Immature natural killer cell (primary cell): ENCODE results near the gene TMEM270. TPM values are rescaled to one million over a fixed set of nuclear protein-coding genes. Genes with fewer than 3 reads are reported as not detected.
"Not testable (repeated sequence)": the region's sequence is repeated elsewhere in the genome, so short reads cannot be mapped to it uniquely, and the experiment has no call there.

Experiments
- DNase-seq, 3 donors: peaks; one replicate each; pipeline ENCODE4 v3.0.0; 2022; ENCODE audit warnings: mixed read lengths in 1 of 3
- H3K27ac Mint-ChIP-seq, 6 donors: one replicate each; pipeline ENCODE4 v1.8.0; 2020; ENCODE audit warnings: mixed read lengths in 6 of 6, mild to moderate bottlenecking in 5 of 6, inconsistent platforms in 4 of 6, moderate library complexity in 3 of 6
- H3K27me3 Mint-ChIP-seq, 3 donors: one replicate each; pipeline ENCODE4 v1.8.0; 2020 to 2021; ENCODE audit warnings: low read depth in 3 of 3, mild to moderate bottlenecking in 3 of 3, mixed read lengths in 3 of 3, moderate library complexity in 3 of 3, inconsistent platforms in 1 of 3
- H3K36me3 Mint-ChIP-seq, 3 donors: one replicate each; pipeline ENCODE4 v1.8.0; 2020; ENCODE audit warnings: mixed read lengths in 3 of 3, inconsistent platforms in 2 of 3, mild to moderate bottlenecking in 2 of 3
- H3K4me1 Mint-ChIP-seq, 2 donors: one replicate each; pipeline ENCODE4 v1.8.0; 2020; ENCODE audit warnings: inconsistent platforms in 2 of 2, mild to moderate bottlenecking in 2 of 2, mixed read lengths in 2 of 2, moderate library complexity in 1 of 2
- H3K4me3 Mint-ChIP-seq, 5 donors: one replicate each; pipeline ENCODE4 v1.8.0; 2020; ENCODE audit warnings: mild to moderate bottlenecking in 5 of 5, mixed read lengths in 5 of 5, inconsistent platforms in 3 of 5, moderate library complexity in 3 of 5
- H3K9me3 Mint-ChIP-seq, 6 donors: one replicate each; pipeline ENCODE4 v1.8.0; 2020; ENCODE audit warnings: mild to moderate bottlenecking in 6 of 6, mixed read lengths in 6 of 6, inconsistent platforms in 4 of 6, moderate library complexity in 3 of 6
- polyA plus RNA-seq, 3 donors: library from polyadenylated mRNA; unstranded; fragments of 300-500 nt; fragmentation: Illumina TruSeq; gene quantifications; one replicate each; pipeline ENCODE4 v1.2.3, GENCODE V29; 2021

The TMEM270 gene
- polyA plus RNA-seq, 3 donors from 2014 or later = not detected

DNA sequence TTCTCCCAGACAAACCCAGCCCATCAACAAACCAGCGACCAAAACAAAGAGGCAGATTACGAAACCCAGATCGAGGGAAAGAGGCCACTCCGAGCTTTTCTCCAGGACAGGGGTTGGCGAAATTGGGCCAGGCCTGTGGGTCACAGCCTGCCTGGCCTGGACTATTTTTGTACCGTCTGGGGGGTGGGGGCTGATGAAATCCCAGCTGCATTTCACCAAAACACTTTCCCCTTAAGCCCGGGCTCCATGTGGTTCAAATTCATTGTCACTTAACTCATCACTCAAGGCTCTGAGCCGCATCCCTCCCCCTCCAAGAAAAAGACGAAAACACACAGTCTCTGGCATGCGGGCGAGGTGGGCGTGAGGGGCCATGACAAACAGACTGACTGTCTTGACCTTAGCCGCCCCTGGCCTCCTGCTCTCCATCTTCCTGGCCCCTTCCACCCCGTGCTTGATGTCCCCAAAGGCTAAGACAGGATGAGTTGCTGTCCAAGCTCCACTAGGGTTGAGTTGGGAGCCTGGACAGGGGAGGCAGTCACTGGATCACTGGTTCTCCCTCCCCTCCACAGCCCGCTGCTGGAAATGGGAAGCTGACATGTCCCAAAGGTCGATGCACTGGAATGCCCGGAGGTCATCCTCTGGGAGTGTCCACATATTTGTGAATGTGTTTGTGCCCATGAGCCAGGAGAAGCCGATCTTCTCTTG, 19.2 kb downstream of the TMEM270 start:
- Mint-ChIP-seq H3K27me3 (peaks cover 2 to 3% (median 3%) of the 10 kb centered on the region in 3 donors), H3K36me3 (no peaks in the 10 kb centered on the region), H3K9me3 (no peaks in the 10 kb centered on the region), H3K4me1 (no peaks in the 10 kb centered on the region), H3K4me3 (no peak overlapping the region), H3K27ac (no peak overlapping the region)
- DNase-seq = no peak

DNA sequence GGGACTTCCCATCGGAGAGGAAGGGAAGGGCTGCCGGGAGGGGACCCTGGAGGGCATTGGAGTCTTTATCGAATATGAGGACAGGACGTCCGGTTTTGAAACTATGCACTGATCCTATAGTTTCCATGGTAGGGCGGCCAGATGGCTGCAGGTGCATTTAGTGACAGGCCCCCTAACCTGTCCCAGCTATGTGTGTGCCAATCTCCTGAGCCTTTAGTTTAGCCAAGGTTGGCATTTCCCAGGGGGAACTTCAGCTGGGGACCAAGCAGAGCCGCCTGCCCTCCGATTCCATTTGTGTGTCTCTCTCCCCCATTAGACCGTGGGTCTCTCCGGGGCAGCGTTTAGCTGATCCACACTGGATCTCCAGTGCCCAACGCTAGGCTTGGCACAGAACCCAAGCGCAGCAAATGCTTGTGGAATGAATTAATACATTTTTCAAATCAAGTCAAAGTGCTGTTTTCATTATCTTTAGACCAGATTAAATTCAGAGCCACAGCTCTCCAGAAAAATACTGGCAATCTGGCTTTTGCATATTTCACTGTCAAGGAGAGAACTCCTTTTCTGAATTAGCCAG, 19.9 kb downstream of the TMEM270 start:
- H3K4me3 Mint-ChIP-seq = no peak overlapping the region
- no peak for DNase-seq
- no peak overlapping the region for H3K27ac Mint-ChIP-seq
- H3K4me1 Mint-ChIP-seq = no peaks in the 10 kb centered on the region
- H3K36me3 Mint-ChIP-seq = no peaks in the 10 kb centered on the region
- no peaks in the 10 kb centered on the region for H3K9me3 Mint-ChIP-seq
- H3K27me3 Mint-ChIP-seq = peaks cover 2 to 3% (median 3%) of the 10 kb centered on the region in 3 donors

DNA sequence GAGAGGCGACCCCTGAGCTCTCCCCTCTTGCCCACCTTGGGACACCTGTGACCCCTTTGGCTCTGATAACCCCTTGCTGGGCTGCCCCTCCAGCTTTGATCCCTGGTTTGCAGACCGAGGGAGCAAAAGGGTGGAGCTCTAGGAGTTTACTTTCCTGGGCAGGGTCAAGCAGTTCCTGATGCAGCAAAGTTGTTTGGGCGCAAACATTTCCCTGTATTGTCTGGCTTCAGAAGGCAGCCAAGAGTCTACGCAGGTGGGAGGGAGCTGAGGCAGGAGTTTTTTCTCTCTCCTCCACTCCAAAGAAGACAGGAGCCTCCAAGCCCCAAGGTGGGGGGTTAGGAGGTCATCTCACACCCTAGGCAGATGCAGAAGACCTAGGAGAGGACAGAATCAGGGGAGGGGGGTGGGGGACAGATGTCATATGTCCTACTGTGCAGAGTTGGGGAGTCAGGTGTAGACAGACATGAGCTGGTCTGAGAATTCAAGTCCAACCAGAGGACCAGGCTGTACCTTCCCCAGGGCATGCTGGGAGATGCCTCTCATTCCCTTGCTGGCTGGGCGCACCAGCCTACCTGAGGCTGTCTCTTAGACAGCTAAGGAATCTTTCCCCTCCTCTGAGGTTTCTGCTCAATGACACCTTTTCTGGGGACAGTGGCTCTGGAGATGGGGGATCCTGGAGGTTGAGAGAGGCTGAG, 20.5 kb downstream of the TMEM270 start:
- Mint-ChIP-seq H3K36me3 (no peaks in the 10 kb centered on the region), H3K27me3 (peaks cover under 1 to 3% (median 3%) of the 10 kb centered on the region in 3 donors), H3K27ac (no peak overlapping the region), H3K4me1 (no peaks in the 10 kb centered on the region), H3K9me3 (no peaks in the 10 kb centered on the region), H3K4me3 (no peak overlapping the region)
- no peak for DNase-seq

DNA sequence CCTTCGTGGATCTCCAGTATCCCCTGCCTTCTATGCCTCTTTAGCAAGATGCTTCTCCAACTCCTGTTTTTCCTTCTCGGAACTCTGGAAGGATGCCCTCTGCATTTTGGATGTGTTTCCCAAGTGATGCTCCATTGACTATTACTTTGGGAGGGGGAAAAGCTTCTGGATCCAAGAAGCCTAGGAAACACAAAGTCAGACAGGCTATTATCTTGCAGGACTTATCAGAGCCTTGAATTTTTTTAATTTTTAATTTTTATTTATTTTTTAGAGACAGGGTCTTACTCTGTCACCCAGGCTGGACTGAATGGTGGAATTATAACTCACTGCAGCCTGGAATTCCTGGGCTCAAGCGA, 21.1 kb downstream of the TMEM270 start:
- peaks cover under 1 to 3% (median 3%) of the 10 kb centered on the region in 3 donors for H3K27me3 Mint-ChIP-seq
- no peak overlapping the region for H3K4me3 Mint-ChIP-seq
- H3K9me3 Mint-ChIP-seq = no peaks in the 10 kb centered on the region
- H3K36me3 Mint-ChIP-seq = no peaks in the 10 kb centered on the region
- no peaks in the 10 kb centered on the region for H3K4me1 Mint-ChIP-seq
- H3K27ac Mint-ChIP-seq = no peak overlapping the region
- DNase-seq = no peak

DNA sequence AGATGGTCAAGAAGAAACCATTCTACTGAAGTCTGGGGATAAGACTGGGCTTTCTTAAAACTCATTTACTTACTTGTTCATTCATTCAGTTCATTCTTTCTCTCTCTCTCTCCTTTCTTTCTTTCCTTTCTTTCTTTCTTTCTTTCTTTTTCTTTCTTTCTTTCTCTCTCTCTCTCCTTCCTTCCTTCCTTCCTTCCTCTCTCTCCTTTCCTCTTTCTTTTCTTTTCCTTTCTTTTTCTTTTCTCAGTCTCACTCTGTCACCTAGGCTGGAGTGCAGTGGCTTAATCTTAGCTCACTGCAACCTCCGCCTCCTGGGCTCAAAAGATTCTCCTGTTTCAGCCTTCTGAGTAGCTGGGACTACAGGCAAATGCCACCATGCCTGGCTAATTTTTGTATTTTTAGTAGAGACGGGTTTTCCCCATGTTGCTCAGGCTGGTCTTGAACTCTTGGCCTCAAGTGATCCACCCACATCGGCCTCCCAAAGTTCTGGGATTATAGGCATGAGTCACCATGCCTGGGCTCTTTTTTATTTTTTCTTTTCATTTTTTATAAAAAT, 24.0 kb downstream of the TMEM270 start:
- DNase-seq, H3K27me3 Mint-ChIP-seq, H3K4me3 Mint-ChIP-seq, H3K9me3 Mint-ChIP-seq, H3K36me3 Mint-ChIP-seq, H3K27ac Mint-ChIP-seq, H3K4me1 Mint-ChIP-seq: not testable (repeated sequence)

DNA sequence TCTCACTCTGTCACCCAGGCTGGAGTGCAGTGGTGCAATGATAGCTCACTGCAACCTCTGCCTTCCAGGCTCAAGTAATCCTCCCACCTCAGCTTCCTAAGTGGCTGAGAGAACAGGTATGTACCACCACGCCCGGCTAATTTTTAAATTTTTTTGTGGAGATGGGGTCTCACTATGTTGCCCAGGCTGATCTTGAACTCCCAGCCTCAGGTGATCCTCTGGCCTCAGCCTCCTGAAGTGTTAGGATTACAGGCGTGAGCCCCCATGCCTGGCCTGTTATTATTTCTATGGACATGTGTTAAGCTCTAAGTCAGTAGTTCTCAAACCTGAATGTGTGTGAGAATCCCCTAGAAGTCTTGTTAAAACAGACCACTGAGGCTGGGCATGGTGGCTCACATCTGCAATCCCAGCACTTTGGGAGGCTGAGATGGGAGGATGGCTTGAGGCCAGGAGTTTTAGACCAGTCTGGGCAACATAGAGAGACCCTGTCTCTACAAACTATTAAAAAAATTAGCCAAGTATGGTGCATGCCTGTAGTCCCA, 24.5 kb downstream of the TMEM270 start:
- no peaks in the 10 kb centered on the region for H3K36me3 Mint-ChIP-seq
- no peak overlapping the region for H3K4me3 Mint-ChIP-seq
- H3K27me3 Mint-ChIP-seq = peaks cover 3 to 11% (median 6%) of the 10 kb centered on the region in 3 donors
- H3K4me1 Mint-ChIP-seq = no peaks in the 10 kb centered on the region
- DNase-seq = no peak
- no peak overlapping the region for H3K27ac Mint-ChIP-seq
- H3K9me3 Mint-ChIP-seq = no peaks in the 10 kb centered on the region

DNA sequence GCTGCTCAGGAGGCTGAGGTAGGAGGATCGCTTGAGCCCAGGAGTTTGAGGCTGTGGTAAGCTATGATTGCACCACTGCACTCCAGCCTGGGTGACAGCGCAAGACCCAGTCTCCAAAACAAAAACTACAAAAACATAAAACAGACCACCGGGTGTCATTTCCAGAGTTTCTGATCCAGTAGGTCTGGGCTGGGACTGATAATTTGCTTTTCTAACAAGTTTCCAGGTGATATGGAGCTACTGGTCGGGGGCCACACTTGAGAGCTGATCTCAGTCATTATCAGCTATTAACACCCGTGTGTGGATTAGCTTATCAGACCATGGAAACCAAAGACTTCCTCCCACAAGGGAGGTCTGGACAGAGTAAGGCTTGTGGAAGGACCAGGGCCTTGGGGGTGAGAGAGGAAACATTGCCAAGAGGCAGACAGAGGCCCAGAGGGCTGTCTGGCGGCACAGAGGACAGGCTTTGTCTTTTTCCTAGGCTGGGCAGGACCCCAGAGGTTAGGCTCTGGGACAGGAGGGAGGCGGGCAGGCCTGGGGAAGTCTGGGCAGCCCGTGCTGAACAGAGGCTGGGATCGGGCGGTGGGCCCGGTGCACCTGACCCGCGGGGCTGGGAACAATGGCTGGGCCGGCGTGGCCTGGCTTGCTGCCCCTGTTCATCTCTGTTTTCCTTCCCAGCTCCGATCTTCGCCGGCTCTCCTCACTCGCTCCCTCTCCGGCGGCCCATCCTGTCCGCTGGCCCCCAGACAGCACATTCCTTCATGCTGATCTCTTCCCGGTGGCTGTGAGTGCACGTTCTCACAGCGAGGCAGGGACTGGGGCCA, 25.2 kb downstream of the TMEM270 start:
- DNase-seq = no peak
- Mint-ChIP-seq H3K36me3 (no peaks in the 10 kb centered on the region), H3K27me3 (peaks cover 3 to 12% (median 6%) of the 10 kb centered on the region in 3 donors), H3K4me1 (no peaks in the 10 kb centered on the region), H3K27ac (no peak overlapping the region), H3K9me3 (no peaks in the 10 kb centered on the region), H3K4me3 (no peak overlapping the region)

DNA sequence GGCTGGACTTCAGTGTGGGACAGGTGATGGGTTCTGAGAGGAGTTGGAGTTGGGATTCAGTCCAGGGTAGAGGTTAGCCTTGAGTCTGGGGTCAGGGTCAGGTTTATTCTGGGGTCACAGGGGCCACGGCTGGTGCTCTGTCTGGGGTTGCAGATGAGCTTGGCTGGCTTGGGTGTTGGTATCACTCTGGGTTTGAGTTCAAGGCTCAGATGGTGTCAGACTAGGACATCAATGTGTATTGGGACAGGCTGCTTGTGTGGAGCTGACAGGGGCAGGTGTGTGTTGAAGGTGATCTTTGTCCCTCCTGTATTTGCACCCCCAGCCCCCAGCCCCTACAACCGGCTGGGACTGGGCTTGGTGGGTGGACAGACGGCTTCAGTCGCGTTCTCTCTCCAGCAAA, 26.8 kb downstream of the TMEM270 start:
- no peak for DNase-seq
- H3K36me3 Mint-ChIP-seq = no peaks in the 10 kb centered on the region
- H3K27ac Mint-ChIP-seq = no peak overlapping the region
- peaks cover 0 to 12% (median 10%) of the 10 kb centered on the region in 3 donors for H3K27me3 Mint-ChIP-seq
- no peak overlapping the region for H3K4me3 Mint-ChIP-seq
- H3K4me1 Mint-ChIP-seq = no peaks in the 10 kb centered on the region
- no peaks in the 10 kb centered on the region for H3K9me3 Mint-ChIP-seq

DNA sequence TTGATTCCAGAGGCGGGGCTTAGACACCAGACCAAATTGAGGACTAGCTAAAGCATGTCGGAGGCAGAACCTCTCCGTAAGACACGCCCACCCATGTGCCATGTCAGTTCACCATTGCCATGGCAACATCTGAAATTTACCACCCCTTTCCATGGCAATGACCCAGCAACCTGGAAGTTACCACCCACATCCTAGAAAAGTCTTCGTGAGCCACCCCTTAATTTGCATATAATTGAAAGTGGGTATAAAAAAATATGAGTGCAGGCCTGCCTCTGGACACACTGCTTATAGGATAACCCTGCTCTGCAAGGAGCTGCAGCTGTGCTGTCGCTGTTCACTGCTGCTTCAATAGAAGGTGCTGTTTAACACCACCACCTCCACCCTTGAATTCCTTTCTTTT, 28.0 kb downstream of the TMEM270 start:
- H3K27me3 Mint-ChIP-seq = peaks cover 0 to 12% (median 10%) of the 10 kb centered on the region in 3 donors
- no peak for DNase-seq
- no peaks in the 10 kb centered on the region for H3K9me3 Mint-ChIP-seq
- H3K27ac Mint-ChIP-seq = no peak overlapping the region
- no peak overlapping the region for H3K4me3 Mint-ChIP-seq
- H3K36me3 Mint-ChIP-seq = no peaks in the 10 kb centered on the region
- H3K4me1 Mint-ChIP-seq = no peaks in the 10 kb centered on the region

DNA sequence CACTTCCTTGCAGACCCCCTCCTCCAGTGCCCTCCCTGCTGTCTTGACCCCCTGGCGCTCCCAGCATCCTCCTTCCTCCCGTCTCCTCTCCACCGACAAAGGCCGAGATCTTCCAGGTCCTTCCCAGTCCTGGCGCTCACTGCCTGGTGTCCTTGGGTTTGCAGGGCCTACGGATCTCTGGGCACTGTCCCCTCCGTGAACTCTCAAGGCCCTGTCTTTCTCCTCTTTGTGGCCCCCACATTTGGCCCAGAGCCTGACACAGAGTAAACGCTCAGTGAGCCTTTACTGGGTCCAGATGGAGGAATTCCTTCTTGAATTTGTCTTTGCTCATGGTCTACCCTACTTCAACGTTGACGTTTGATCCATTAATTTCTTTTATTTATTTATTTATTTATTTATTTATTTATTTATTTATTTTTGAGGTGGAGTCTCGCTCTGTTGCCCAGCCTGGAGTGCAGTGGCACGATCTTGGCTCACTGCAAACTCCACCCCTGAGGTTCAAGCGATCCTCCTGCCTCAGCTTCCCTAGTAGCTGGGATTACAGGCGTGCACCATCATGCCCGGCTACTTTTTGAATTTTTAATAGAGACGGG, 29.7 kb downstream of the TMEM270 start:
- no peaks in the 10 kb centered on the region for H3K9me3 Mint-ChIP-seq
- H3K4me1 Mint-ChIP-seq = no peaks in the 10 kb centered on the region
- peaks cover 0 to 12% (median 12%) of the 10 kb centered on the region in 3 donors for H3K27me3 Mint-ChIP-seq
- no peaks in the 10 kb centered on the region for H3K36me3 Mint-ChIP-seq
- H3K27ac Mint-ChIP-seq = no peak overlapping the region
- H3K4me3 Mint-ChIP-seq = no peak overlapping the region
- DNase-seq = no peak

DNA sequence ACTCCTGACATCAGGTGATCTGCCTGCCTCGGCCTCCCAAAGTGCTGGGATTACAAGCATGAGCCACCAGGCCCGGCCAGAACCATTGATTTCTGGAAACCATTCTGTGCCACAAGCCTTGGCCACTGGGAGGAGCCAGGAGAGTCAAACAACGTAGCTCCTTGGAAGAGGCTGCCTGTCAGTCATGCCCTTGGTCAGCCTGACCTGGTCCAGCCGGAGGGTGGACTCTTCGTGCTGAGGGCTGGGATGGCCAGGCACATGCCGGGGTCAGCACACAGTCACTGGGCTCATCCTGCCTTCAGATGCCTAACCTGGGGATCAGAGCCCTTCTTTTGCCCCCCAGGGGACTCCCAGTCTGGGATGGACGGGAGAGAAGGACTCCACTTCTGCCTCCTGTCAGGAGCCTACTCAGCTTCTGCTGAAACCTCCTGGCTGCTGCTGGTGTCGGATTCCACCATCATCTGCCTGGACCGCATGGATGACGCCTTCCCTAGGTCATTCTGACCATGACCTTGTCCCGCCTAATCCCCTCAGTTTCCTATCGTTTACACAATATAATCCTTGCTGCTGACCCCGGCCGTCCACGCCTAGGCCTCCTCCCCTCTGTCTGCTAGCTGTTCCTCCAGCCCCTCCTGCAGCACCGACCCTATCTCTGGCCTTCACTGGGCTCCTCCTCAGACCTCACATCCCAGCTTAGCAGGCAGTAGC, 30.4 kb downstream of the TMEM270 start:
- H3K27ac Mint-ChIP-seq = no peak overlapping the region

DNA sequence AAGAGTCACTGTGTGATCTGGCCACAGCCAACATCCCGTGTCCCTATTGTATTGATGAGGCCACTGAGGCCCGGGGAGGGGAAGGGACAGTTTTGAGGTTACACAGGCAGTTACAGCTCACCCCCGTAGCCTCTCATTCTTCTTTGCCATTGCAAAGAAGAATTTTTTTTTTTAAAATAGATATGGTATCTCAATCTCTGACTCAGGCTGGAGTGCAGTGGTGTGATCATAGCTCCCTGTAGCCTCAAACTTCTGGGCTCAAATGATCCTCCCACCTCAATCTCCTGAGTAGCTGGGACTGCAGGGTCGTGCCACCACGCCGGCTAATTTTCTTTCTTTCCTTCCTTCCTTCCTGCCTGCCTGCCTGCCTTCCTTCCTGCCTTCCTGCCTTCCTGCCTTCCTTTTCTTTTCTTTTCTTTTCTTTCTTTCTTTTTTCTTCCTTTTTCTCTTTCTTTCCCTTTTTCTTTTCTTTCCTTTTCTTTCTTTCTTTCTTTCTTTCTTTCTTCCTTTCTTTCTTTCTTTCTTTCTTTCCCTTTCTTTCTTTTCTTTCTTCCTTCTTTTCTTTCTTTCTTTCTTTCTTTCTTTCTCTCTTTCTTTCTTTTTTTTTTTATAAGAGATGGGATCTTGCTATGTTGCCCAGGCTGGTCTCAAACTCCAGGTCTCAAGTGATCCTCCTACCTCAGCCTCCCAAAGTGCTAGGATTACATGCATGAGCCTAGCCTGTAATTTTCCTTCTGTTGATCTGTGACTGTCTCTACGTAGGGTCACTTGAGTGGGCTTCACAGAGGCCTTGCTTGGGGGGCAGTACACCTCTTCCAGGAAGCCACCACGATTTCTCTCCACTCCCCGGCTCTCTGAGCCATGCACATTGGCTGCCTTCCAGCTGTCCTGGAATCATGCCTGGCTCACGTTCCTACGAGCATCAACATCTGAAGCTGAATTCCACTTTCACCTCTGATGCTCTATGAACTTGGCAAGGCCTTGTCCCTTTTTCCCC, 31.3 kb downstream of the TMEM270 start:
- H3K27ac Mint-ChIP-seq = no peak overlapping the region
- no peaks in the 10 kb centered on the region for H3K36me3 Mint-ChIP-seq
- H3K4me1 Mint-ChIP-seq = no peaks in the 10 kb centered on the region
- H3K9me3 Mint-ChIP-seq = no peaks in the 10 kb centered on the region
- no peak for DNase-seq
- H3K4me3 Mint-ChIP-seq = no peak overlapping the region
- H3K27me3 Mint-ChIP-seq = peaks cover 0 to 9% (median 9%) of the 10 kb centered on the region in 3 donors

More for the DNA sequence above, 30.4 kb downstream of the TMEM270 start:
- Mint-ChIP-seq H3K36me3 (no peaks in the 10 kb centered on the region), H3K4me1 (no peaks in the 10 kb centered on the region), H3K9me3 (no peaks in the 10 kb centered on the region), H3K27me3 (peaks cover 0 to 12% (median 11%) of the 10 kb centered on the region in 3 donors), H3K4me3 (no peak overlapping the region)
- DNase-seq = no peak
